NB4 (cell line): ENCODE measurements around the gene ADTRP.

Experiments
- POLR2A ChIP-seq: IDR thresholded peaks from 2 replicates; pipeline ENCODE4 v1.6.1; 2011; ENCODE audit warnings: mild to moderate bottlenecking; ENCODE audit not compliant: insufficient read length; ENCODE audit errors: extremely low read depth
- TF ChIP-seq, protein P1 (sequence below): IDR thresholded peaks from one replicate; pipeline ENCODE4 v1.5.1; 2012; ENCODE audit warnings: low read depth, low read length
- TF ChIP-seq, protein P2 (sequence below): IDR thresholded peaks from 2 replicates; pipeline ENCODE4 v1.6.1; 2011; ENCODE audit warnings: low read depth, low read length

DNA sequence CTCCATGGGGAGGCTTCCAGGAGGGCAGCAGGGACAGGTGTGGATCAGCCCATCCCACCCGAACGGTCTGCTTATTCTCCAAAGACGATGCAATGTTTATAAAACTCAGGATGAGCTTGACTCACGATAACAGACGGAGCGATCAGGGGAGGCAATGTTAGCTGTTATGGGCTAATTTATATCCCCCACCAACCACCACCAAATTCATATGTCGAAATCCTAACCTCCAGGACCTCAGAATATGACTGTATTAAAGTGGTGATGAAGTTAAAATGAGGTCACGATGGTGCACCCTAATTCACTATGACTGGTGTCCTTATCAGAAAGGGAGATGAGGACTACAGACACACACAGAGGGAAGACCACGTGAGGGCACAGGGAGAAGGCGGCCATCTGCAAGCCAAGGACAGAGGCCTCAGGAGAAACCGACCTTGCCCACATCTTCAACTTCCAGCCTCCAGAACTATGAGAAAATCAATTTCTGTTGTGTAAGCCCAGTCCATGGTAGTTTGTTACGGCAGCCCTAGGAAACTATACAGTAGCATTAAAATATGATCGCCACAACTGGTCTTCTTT is 7.0 kb downstream of the ADTRP start:
- TF ChIP-seq, protein P1, sequence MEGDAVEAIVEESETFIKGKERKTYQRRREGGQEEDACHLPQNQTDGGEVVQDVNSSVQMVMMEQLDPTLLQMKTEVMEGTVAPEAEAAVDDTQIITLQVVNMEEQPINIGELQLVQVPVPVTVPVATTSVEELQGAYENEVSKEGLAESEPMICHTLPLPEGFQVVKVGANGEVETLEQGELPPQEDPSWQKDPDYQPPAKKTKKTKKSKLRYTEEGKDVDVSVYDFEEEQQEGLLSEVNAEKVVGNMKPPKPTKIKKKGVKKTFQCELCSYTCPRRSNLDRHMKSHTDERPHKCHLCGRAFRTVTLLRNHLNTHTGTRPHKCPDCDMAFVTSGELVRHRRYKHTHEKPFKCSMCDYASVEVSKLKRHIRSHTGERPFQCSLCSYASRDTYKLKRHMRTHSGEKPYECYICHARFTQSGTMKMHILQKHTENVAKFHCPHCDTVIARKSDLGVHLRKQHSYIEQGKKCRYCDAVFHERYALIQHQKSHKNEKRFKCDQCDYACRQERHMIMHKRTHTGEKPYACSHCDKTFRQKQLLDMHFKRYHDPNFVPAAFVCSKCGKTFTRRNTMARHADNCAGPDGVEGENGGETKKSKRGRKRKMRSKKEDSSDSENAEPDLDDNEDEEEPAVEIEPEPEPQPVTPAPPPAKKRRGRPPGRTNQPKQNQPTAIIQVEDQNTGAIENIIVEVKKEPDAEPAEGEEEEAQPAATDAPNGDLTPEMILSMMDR = no peak
- no peak for TF ChIP-seq POLR2A
- TF ChIP-seq, protein P2, sequence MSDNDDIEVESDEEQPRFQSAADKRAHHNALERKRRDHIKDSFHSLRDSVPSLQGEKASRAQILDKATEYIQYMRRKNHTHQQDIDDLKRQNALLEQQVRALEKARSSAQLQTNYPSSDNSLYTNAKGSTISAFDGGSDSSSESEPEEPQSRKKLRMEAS = no peak
